Stimulated activated CD8-positive, alpha-beta memory T cell treated with anti-CD3 and anti-CD28 coated beads, Interleukin-15, amount 100 ng/mL, for 4 hours (primary cell): ENCODE data around the gene MAN1A1.

Experiments
- DNase-seq, 2 donors: peaks; one replicate each; pipeline ENCODE4 v3.0.0-alpha.2; 2020; ENCODE audit warnings: low read depth in 2 of 2

The MAN1A1 gene

DNA sequence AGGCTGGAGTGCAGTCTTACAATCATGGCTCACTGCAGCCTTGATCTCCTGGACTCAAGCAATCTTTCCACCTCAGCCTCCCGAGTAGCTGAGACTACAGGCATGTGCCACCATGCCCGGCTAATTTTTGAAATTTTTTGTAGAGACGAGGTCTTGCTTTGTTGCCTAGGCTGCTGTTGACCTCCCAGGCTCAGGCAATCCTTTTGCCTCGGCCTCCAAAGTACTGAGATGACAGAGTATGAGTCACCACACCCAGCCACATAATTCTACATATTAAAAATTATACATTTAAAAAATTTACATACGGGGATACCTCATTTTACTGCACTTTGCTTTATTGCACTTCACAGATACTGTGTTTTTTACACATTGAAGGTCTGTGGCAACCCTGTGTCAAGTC is 115.1 kb downstream of the MAN1A1 start:
- no peak for DNase-seq

DNA sequence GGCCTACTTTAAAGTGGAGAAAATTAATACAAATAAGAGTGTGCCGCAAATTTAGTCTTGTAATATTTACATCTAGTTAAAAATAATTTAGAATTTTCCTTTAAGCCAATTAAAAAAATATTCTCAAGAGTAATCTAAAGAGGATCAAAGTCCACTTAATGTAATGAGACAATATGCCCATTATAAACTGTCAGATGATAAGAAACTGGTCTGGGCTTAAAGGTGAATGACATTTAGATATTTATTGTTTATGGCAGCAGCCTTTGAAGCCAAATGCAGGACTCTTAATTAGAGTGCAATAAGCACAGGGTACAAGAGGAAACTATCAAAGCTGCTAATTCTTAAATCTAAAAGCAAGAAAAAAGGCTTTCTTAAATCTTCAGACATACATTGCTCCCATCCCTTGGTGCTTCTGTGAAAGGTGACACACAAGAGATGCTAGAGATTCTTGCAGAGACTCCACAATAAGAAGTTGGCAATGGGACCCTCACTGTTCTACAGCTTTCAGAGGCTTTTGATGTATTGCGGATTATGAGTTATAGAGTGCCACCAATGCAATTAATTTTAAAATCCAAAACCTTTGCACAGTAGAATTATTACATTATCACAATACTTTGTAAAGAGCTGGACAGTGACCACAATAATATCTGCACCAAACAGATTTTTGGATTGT is 116.1 kb downstream of the MAN1A1 start:
- no peak for DNase-seq

DNA sequence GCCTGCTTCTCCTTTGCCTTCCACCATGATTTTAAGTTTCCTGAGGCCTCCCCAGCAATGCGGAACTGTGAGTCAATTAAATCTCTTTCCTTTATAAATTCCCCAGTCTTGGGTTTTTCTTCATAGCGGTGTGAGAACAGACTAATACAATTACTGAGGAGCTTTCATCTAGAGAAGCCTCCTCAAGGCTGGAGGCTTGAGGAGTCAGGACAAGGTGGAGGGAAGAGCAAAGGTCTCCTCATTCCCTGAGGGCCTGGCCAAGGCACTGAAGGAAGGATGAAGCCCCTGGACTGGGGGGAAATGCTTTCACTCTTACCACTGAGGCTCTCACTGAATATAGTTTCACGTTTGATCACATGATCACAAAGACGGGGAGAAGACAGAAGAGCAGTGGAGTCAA is 118.2 kb downstream of the MAN1A1 start:
- DNase-seq = no peak

DNA sequence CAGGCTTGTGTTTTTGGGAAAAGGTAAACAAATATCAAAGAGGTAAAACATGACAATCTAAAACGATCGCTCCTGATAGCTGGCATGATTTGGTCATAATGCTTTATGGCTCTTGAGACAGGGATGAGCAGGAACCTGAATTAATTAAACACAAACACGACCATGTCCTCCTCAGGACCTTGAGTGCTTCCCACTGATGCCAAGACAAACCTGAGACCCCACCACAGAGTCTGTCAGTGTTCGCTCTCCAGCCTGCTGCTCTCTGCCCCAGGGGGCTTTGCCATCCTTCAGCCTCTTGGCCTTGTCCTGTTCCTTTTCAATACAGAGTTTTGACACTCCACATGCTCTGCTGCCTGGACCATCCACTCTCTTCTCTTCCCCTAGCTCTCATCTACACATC is 119.4 kb downstream of the MAN1A1 start:
- DNase-seq = no peak

DNA sequence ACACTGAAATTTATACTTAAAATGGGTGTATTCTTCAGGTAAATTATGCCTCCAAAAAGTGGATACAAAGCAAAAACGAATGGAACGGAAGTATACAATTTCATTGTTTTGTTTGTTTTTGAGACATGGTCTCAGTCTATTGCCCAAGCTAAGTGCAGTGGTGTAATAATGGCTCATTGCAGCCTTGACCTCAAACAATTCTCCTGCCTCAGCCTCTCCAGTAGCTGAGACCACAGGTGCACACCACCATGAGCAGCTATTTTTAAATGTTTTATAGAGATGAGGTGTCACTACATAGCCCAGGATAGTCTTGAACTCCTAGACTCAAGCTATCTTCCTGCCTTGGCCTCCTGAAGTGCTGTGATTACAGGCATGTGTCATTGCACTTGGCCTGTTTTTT is 122.2 kb downstream of the MAN1A1 start:
- no peak for DNase-seq

DNA sequence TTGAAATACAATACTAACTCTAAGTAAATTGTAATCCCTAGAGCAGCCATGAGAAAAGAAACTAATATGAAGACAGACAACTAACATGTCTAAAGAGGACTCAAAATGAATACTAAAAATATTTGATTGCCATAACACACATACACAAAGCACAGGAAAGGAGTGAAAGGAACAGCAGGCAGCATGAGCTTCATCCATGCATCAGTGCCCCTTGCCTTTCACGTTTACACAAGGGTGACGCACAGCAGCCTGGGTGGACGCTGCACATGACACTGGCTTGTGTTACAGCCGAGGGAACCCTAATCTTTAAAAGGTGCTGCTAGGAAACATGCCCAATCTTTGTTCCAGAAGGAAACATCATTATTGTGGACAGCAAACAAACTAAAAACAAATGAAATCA is 123.5 kb downstream of the MAN1A1 start:
- DNase-seq = no peak

DNA sequence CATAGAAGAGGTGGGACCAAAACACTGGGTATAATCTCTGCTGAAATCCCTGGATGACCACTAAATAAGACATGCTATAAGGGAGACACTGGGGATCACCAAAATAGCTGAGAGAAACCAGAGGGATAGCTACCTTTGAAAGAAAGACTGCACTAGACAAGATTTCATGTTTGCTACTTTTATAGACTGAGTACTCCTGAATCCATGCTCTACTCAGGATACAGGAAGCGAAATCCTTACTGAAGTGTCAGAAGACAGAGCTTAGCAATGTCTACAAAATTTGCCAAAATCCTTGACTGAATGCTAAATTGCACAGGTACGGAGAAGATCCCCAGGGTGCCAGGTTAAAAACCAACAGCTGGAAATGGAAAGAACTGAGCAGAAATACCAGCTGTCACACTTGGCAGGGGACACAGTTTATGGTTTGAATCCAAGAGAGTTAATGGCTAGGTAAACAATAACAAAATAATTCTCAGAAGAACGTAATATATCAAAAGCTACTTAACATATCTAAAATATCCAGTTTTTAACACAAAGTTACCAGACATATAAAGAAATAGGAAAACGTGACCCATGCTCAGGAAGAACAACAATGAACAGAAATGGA is 125.4 kb downstream of the MAN1A1 start:
- DNase-seq = no peak

DNA sequence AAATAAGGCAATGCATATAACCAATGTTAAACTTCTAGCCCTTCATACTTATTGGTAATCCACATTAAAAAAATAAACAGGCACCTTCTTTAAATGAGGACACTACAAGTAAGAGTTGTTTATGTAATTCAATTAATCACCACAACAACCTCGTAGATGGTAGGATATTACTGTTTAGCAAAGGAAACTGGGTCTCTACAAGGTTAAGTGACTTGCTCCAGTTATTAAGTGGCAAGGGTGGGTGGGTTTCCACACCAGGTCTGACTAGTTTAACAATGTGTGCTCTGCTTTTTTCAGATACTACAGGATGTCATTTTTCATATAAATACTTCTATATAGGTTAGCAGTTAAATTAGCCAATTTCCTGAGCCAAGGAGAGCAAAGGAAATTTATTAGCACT is 129.1 kb downstream of the MAN1A1 start:
- no peak for DNase-seq

DNA sequence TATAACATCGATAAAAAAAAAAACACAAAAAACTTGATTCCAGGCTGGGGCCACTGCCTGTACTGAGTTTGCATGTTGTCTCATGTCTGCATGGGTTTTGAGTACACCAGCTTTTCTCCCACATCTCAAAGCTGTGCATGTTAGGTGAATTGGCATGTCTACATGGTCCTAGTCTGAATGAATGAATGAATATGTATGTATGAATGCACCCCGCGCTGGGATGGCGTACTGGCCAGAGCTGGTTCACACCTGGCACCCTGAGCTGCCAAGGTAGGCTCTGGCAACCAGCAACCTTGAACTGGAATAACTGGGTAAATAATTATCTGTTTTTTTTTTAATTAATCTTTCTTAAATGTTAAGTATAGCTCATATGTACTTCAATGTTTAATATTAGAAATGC is 131.0 kb downstream of the MAN1A1 start:
- DNase-seq = no peak

DNA sequence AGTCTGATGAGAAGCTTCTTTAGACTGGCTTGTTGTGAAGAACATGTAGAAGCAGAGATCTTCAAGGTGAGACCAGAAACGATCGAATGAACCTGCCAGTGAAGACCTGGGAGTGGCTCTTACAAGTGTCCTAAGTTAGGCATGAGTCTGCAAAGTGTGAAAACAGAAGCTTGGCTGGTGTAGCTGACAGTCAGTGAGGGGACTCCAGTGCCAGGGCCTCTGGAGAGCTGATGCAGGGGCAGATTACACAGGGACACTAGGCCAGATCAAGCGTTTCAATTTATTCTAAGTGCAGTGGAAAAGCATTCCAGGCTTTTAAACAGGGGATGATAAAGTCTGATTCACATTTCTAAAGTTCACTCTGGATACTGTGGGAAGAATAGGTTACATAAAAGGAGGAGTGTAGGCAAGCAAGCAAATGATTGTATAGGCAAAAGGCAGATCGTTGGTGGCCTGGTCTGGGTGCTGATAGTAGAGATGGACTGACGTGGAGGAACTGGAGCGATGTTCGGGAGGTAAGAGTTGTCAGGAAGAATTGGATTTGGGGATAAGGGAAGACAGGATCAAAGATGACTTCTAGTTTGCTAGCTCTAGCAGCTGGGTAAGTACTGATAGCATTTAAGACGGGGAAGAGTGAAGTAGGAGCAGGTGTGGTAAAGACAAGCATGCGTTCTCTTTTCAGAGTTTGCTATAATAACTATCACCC is 133.5 kb downstream of the MAN1A1 start:
- no peak for DNase-seq

DNA sequence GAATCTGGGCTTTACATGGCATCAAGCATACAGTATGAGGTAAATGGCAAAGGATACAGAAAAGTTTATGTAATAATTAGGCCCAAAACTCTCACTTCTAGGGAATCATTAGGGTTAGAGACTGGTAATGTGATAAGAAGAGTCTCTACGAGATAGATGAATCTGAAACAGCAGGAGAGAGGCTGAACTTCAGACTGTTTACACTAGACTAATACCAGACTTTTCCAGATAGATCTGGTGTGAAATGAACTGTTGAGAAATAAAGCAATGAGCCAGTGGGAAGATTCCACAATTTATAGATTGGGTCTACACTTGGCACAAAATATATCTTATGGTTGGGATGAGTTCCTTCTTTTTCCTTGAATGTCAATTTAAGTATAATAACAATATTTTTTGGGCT is 134.3 kb downstream of the MAN1A1 start:
- DNase-seq = no peak

DNA sequence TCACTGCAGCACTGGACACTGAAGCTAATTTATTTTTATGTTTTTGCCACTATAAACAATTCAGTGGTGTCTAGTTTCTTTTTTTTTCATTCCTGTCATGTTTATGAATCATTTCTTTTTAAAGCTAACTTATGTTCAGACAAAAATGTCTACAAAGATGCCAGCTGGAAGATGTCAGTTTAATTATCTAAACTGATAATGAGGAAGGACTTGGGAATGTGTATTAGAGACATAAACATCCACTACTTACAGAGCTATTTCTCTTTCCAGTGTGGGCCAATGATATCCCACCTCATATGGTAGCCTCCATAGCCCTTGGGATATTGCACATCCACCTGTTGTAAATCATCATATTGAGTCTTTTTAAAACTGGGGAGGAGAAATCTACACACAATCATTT is 139.0 kb downstream of the MAN1A1 start:
- DNase-seq = no peak

DNA sequence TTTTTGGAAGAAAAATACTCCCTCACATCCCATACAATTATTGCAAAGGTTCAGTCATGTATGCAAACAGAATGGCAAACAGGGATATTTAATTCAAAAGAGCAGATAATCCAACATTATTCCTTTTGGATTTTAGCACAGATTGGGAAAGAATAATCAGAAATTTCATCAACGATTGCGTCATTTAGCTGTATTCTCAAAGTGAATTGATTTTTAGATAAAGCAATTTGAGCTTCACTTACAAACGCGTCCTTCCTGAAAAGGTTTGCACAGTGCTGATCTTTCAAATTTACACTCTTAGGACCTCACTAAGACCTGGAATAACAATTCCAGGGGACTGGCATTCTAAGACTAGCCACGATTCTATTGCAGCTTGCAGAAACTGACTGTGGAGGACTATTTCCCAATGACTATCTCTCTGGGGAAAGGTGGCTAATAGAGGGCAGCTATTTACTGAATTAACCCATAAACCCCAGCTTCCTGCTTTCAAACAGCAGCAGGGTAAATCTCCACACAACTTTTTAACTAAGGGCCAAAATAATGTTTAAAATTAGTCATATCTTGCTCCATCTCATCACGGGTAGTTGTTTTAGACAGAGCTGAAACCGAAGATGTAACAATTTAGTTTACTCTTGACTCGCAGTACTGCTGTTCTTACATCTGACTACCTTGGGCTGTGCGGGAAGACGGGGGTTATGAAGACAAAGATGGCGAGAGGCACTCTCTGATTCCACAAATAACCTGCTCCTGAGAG is 139.9 kb downstream of the MAN1A1 start:
- no peak for DNase-seq

DNA sequence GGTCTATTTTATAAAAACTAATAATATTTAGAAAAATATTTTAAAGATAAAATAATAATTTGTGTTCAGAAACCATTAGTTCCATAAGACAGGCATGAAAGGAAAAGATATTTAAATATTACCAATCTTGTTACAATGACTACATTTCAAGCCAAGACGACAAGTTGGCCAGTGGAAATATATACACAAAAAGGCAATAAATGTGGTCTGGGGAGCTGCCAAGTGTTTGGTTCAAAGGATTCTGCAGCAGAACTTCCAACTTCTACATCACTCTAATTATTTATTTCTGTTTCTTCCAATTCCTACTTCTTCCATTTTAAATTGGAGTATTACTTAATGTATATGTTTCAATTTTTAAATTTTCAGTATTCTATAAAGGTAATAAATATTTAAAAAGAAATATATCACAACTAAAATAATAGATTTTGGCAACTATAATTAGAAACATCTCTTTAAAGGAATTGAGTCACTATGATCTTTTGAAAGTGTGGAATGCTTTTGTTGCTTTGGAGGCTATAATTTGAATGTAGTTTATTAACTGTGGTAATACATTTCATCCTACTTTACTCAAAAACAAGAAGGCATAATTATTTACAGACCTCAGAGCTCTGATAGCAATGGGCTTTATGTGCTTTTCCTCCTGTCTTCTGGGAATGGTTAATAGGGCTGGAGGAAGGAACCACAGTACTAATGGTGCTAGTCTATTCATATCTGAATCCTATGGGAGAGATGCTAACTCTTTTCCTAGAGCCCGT is 141.4 kb downstream of the MAN1A1 start:
- DNase-seq = no peak

DNA sequence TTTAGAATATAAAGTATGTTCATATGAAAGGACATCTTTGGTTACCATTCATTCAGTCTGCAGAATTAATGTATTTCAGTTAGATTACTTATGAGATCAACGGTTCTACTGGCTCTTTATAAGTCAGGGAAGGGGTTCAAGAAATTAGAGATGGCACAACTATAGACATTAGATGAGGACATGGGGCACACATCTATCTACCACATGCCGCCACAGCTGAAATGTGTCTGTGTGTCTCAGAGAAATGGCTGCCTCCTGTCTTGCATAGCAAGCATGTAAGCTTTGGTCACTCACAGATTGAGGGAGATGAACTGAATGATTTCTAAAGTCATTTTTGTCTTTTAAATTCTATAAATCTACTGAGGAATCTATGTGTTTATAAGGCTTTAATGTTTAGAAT is 142.2 kb downstream of the MAN1A1 start:
- no peak for DNase-seq

DNA sequence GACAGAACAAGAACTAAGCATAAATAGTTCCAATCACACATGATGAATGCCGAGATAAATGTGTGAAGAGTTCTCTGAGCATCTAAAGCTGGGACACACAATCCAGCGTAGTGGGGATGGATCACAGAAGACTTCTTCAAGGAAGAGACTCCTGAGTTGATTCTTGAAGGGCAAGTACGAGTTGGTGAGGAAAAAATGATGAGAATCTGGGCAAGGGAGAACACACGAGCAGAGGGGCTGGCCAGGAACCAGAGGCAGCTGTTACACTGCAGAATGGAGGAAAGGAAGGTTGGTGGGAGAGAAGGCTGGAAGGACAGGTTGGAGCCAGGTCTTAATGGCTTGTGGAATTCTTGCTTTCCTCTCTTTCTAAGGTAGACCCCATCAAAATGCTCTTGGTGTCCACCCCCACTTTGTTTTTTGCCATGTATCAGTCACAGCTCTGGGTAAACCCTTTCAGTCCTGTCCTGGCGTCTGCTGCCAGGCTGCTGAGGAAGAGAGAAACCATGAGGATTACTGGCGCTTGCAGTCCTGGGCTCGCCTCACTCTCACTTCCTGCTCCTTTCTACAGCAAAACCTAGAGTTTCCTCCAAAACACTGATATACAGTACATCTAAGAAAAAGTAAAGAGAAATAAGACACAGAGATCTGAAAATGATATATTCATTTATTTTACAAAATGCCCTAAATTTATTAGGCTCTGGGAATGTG is 143.5 kb downstream of the MAN1A1 start:
- no peak for DNase-seq

DNA sequence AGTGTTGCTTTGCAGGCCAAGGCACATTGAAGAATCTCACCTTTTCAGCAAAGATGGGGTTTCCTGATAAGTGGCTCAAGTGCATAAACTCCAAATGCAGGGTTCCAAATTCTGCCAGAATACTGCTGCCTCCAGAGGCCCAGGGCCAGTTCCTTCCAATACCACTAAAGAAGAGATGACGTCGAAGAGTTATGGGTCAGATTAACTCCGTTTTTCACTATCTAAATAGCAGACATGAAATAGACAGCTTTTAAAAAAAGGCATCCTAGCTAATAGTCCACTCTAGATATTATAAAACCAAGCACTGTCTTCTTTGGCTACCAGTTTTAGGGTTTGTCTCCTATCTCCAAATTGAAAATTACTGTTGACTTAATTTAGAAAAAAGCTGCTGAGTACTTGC is 144.8 kb downstream of the MAN1A1 start:
- DNase-seq = no peak

DNA sequence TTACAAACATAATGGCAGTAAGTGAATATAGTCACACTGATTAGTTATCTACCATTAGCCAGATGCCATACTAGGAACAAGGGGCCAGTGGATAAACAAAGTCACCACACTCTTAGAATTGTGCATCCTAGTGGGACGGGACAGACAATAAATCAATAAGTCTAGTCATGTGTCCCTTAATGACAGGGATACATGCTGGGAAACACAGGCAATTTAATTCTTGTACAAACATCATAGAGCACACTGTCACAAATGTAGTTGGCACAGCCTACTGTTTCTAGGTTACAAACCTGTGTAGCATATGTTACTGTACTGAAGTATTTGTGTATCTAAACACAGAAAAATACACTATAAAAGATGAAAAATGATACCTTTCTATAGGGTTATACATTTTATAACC is 148.1 kb downstream of the MAN1A1 start:
- no peak for DNase-seq

DNA sequence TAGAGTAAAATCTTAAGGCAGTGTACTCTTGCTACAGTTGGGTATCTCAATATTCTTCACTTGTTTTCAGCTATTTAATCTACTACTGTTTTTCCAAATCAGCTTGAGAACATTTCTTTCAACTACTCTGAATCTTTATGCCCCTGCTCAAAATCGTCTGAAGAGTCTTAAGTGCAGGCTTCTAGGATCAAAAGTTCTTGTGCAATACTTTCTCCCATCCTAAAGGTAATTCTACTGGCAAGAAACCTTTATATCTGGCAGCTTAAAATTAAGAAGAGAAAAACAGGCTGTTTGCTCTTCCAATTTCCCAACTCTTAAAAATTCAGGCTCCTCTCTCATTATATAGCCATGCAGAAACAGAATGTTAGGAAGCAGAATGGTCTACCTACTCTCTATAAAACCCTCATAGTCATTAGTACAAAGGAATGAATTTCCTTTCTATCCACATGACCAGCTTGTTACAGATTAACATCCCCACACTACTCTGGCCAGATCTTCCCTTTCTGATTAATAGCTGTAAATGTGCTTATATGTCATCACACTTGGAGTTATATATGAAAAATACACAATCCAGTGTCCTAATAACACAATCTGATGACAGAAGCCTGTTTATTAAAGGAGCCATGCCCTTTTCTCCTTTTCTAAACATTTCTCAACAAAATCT is 148.9 kb downstream of the MAN1A1 start:
- DNase-seq = no peak

DNA sequence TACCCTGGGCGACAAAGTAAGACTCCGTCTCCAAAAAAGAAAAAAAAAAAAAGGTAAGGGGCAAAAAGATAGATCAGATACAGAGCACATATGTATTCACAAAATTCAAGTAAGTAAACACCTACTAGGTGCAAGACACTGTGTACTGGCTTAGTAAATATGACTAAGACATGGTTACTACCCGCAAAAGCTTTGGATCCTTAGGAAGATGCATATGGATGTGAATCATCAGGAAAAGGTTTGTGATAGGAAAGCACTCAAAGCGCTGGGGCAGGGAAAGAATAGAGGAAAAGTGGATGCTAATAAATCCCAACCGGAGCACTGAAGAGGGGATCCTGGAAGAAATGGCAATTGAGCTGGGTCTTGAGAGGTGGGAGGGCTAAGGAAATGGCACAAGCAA is 152.3 kb downstream of the MAN1A1 start:
- no peak for DNase-seq

DNA sequence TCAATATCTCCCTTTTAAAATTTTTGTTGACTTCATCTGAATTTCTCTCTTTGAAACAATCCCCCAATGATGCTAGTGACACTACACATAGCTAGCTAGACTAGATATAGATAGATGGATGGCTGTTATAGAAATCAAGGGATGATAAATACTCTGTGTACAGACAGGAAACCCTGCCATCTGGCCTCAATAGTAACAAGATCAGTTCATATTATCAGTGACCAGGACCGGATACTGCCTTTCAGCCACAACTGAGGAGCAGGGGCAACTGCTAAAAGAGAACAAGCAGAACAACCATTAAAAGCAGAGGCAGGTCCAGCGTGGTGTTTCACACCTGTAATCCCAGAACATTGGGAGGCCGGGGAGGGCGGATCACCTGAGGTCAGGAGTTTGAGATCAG is 152.8 kb downstream of the MAN1A1 start:
- no peak for DNase-seq
